Measurements from ENCODE around the gene CEP55. TPM values are rescaled to one million over a fixed set of nuclear protein-coding genes. Genes with fewer than 3 reads are reported as not detected.

Gene CEP55
- total RNA-seq, 1 donor = 4.7 TPM

GRCh38 chr10:93452143-93452542 is 44.3 kb upstream of the CEP55 start:
- Histone ChIP-seq H3K4me2 (ENCODE audit: insufficient read depth, low read length) (no peak overlapping the region), H4K20me1 (ENCODE audit: insufficient read depth, low read length) (no peaks in the 10 kb centered on the region), H3K27ac (ENCODE audit: low read depth, low read length) (no peak overlapping the region), H3K27me3 (ENCODE audit: insufficient read depth, low read length) (no peaks in the 10 kb centered on the region), H3K9me3 (ENCODE audit: low read depth, low read length) (no peaks in the 10 kb centered on the region), H3K4me1 (ENCODE audit: insufficient read depth, low read length) (peaks cover 4% of the 10 kb centered on the region), H3K4me3 (ENCODE audit: insufficient read depth, low read length) (no peak overlapping the region), H3K36me3 (ENCODE audit: insufficient read depth, low read length) (peaks cover 82% of the 10 kb centered on the region), H2AFZ (ENCODE audit: low read length) (no peak overlapping the region), H3K79me2 (ENCODE audit: insufficient read depth, low read length) (peaks cover 83% of the 10 kb centered on the region)
- TF ChIP-seq, protein P1, sequence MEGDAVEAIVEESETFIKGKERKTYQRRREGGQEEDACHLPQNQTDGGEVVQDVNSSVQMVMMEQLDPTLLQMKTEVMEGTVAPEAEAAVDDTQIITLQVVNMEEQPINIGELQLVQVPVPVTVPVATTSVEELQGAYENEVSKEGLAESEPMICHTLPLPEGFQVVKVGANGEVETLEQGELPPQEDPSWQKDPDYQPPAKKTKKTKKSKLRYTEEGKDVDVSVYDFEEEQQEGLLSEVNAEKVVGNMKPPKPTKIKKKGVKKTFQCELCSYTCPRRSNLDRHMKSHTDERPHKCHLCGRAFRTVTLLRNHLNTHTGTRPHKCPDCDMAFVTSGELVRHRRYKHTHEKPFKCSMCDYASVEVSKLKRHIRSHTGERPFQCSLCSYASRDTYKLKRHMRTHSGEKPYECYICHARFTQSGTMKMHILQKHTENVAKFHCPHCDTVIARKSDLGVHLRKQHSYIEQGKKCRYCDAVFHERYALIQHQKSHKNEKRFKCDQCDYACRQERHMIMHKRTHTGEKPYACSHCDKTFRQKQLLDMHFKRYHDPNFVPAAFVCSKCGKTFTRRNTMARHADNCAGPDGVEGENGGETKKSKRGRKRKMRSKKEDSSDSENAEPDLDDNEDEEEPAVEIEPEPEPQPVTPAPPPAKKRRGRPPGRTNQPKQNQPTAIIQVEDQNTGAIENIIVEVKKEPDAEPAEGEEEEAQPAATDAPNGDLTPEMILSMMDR (IDR thresholded peaks at IDR 0.05; ENCODE audit: extremely low read depth, low read depth, low read length) = no peak
- no peak for DNase-seq (ENCODE audit: insufficient read length, low spot score, missing footprints)

DNA sequence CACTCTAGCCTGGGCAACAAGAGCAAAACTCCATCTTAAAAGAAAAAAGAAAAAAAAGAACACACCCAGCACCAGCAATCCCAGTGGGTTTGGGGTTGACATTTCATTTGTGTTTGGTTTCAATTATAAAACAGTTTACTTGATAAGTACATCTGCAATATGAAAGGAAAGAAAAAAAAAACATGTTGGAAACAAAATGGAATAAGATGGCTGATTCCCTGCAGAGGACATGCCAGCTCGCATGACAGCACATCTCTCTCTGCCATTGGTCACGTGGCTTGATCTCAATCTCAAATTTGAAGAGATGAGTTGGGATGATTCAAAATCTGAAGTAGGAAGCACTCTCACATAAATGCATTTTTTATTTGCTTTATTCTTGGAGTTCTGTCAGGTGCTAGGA is 42.3 kb upstream of the CEP55 start:
- Histone ChIP-seq H3K79me2 (ENCODE audit: insufficient read depth, low read length) (peaks cover 78% of the 10 kb centered on the region), H3K4me2 (ENCODE audit: insufficient read depth, low read length) (no peak overlapping the region), H3K4me1 (ENCODE audit: insufficient read depth, low read length) (peaks cover 23% of the 10 kb centered on the region), H4K20me1 (ENCODE audit: insufficient read depth, low read length) (no peaks in the 10 kb centered on the region), H3K27me3 (ENCODE audit: insufficient read depth, low read length) (no peaks in the 10 kb centered on the region), H3K4me3 (ENCODE audit: insufficient read depth, low read length) (no peak overlapping the region), H3K36me3 (ENCODE audit: insufficient read depth, low read length) (peaks cover 71% of the 10 kb centered on the region), H3K27ac (ENCODE audit: low read depth, low read length) (peak overlapping the region; percentile 20), H2AFZ (ENCODE audit: low read length) (no peak overlapping the region), H3K9me3 (ENCODE audit: low read depth, low read length) (no peaks in the 10 kb centered on the region)
- TF ChIP-seq, protein P1 (IDR thresholded peaks at IDR 0.05; ENCODE audit: extremely low read depth, low read depth, low read length) = no peak
- no peak for DNase-seq (ENCODE audit: insufficient read length, low spot score, missing footprints)

DNA sequence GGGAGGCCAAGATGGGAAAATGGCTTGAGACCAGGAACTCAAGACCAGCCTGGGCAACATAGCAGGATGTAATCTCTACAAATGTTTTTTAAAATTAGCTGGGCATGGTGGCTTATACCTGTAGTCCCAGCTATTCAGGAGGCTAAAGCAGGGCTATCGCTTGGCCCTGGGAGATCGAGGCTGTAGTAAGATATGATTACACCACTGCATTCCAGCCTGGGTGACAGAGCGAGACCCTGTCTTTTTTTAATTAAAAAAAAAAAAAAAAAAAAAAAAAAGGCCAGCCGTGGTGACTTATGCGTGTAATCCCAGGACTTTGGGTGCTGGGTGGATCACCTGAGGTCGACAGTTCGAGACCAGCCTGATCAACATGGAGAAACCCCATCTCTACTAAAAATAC is 41.7 kb upstream of the CEP55 start:
- Histone ChIP-seq H4K20me1 (ENCODE audit: insufficient read depth, low read length) (no peaks in the 10 kb centered on the region), H3K27ac (ENCODE audit: low read depth, low read length) (peak overlapping the region; percentile 20)
- TF ChIP-seq, protein P1 (IDR thresholded peaks at IDR 0.05; ENCODE audit: extremely low read depth, low read depth, low read length) = no peak

DNA sequence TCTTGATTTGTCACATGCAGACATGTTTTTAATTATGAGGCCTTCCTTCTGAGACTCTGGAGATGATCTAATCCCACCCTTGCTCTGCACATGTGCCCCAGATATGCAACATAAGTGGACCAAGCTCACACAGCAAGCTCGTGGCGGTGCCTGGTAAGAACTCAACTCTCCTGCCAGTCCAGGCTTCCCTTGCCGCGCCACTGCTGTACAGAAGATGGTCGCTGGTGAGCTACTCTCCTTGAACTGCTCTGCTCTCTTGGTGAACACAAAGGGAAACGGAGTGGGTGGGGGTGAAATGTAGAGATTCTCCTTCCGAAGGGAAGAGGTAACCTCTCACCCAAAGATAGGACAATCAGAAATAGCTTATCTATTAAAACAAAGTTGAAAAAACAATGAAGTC is 39.9 kb upstream of the CEP55 start:
- H3K36me3 ChIP-seq (ENCODE audit: insufficient read depth, low read length) = peaks cover 61% of the 10 kb centered on the region

More for the DNA sequence above, 41.7 kb upstream of the CEP55 start:
- peaks cover 77% of the 10 kb centered on the region for H3K79me2 ChIP-seq (ENCODE audit: insufficient read depth, low read length)
- no peak overlapping the region for H3K4me2 ChIP-seq (ENCODE audit: insufficient read depth, low read length)
- no peaks in the 10 kb centered on the region for H3K27me3 ChIP-seq (ENCODE audit: insufficient read depth, low read length)
- peaks cover 71% of the 10 kb centered on the region for H3K36me3 ChIP-seq (ENCODE audit: insufficient read depth, low read length)
- no peak overlapping the region for H3K4me3 ChIP-seq (ENCODE audit: insufficient read depth, low read length)
- peaks cover 29% of the 10 kb centered on the region for H3K4me1 ChIP-seq (ENCODE audit: insufficient read depth, low read length)
- no peaks in the 10 kb centered on the region for H3K9me3 ChIP-seq (ENCODE audit: low read depth, low read length)
- no peak for DNase-seq (ENCODE audit: insufficient read length, low spot score, missing footprints)
- no peak overlapping the region for H2AFZ ChIP-seq (ENCODE audit: low read length)

More for the DNA sequence above, 39.9 kb upstream of the CEP55 start:
- Histone ChIP-seq H3K4me2 (ENCODE audit: insufficient read depth, low read length) (no peak overlapping the region), H4K20me1 (ENCODE audit: insufficient read depth, low read length) (no peaks in the 10 kb centered on the region), H3K9me3 (ENCODE audit: low read depth, low read length) (no peaks in the 10 kb centered on the region), H3K79me2 (ENCODE audit: insufficient read depth, low read length) (peaks cover 76% of the 10 kb centered on the region), H2AFZ (ENCODE audit: low read length) (no peak overlapping the region), H3K27me3 (ENCODE audit: insufficient read depth, low read length) (no peaks in the 10 kb centered on the region), H3K4me3 (ENCODE audit: insufficient read depth, low read length) (no peak overlapping the region), H3K27ac (ENCODE audit: low read depth, low read length) (no peak overlapping the region), H3K4me1 (ENCODE audit: insufficient read depth, low read length) (peaks cover 42% of the 10 kb centered on the region)
- peak; percentile 19 for DNase-seq (ENCODE audit: insufficient read length, low spot score, missing footprints)
- TF ChIP-seq, protein P1 (IDR thresholded peaks at IDR 0.05; ENCODE audit: extremely low read depth, low read depth, low read length) = no peak
